Suprapubic skin (tissue), 4 donors: ENCODE results near the gene ART4. TPM values are rescaled to one million over a fixed set of nuclear protein-coding genes. Genes with fewer than 3 reads are reported as not detected.

Experiments used
- DNase-seq, 2 donors: peaks; one replicate each; pipeline ENCODE4 v3.0.0-alpha.2; 2019; ENCODE audit warnings: low spot score in 2 of 2
- H3K27ac ChIP-seq: fragments of 200-600 bp; sonication (generic); one replicate; pipeline ENCODE4 v1.5.1; 2019
- H3K27me3 ChIP-seq: fragments of 200-600 bp; sonication (generic); one replicate; pipeline ENCODE4 v1.5.1; 2019
- H3K36me3 ChIP-seq: fragments of 200-600 bp; sonication (generic); one replicate; pipeline ENCODE4 v1.5.1; 2019
- H3K4me1 ChIP-seq: fragments of 200-600 bp; sonication (generic); one replicate; pipeline ENCODE4 v1.5.1; 2019
- H3K4me3 ChIP-seq: fragments of 200-600 bp; sonication (generic); one replicate; pipeline ENCODE4 v1.5.1; 2019; ENCODE audit warnings: mild to moderate bottlenecking
- H3K9me3 ChIP-seq: fragments of 200-600 bp; sonication (generic); one replicate; pipeline ENCODE4 v1.5.1; 2019
- CTCF ChIP-seq, 2 donors: fragments of 200-600 bp in 1 of 2; fragments of 450-650 bp in 1 of 2; sonication (generic) in 1 of 2; IDR thresholded peaks; one replicate each; pipeline ENCODE4 v1.5.1; 2016 to 2019; ENCODE audit warnings: antibody characterized with exemption in 2 of 2, mild to moderate bottlenecking in 1 of 2, moderate library complexity in 1 of 2
- EP300 ChIP-seq: sonication (generic); formaldehyde crosslinking; IDR thresholded peaks from one replicate; pipeline ENCODE4 v1.6.1; 2017; ENCODE audit warnings: antibody characterized with exemption
- POLR2A ChIP-seq, 2 donors: fragments of 450-650 bp; IDR thresholded peaks; one replicate each; pipeline ENCODE4 v1.6.1; 2017; ENCODE audit warnings: antibody characterized with exemption in 2 of 2, mild to moderate bottlenecking in 2 of 2, moderate library complexity in 2 of 2
- POLR2AphosphoS5 ChIP-seq, 3 donors: sonication (generic); formaldehyde crosslinking; IDR thresholded peaks; one replicate each; pipeline ENCODE4 v1.6.1; 2017; ENCODE audit warnings: antibody characterized with exemption in 3 of 3
- whole genome bisulfite sequencing: methylation state at CpG from one replicate; pipeline ENCODE4 v1.1.5; 2018; 5-methylcytosine and 5-hydroxymethylcytosine counted together
- total RNA-seq, 4 donors: library from RNA; depleted of rRNA; stranded (reverse); fragments of >200 nt; gene quantifications; one replicate each; pipeline ENCODE4 v1.1.0, GENCODE V29; 2016

The ART4 gene
- total RNA-seq, 4 donors from 2014 or later, result 0.17 to 1.3 (median 0.42) TPM; not detected in 1

- no peak for DNase-seq
- TF ChIP-seq POLR2A (IDR thresholded peaks at IDR 0.05) (no peak), POLR2AphosphoS5 (IDR thresholded peaks at IDR 0.05) (no peak), CTCF (IDR thresholded peaks at IDR 0.05) (peak; percentile 67 to 85), EP300 (no peak)
- H3K4me1 ChIP-seq, result peaks cover 58% of the 10 kb centered on the region
These were observed 2.0 kb upstream of the ART4 start for GRCh38 chr12:14845350-14845750.

GRCh38 chr12:14844401-14844800 is 1.1 kb upstream of the ART4 start:
- H3K4me1 ChIP-seq, result peaks cover 49% of the 10 kb centered on the region
- no peaks in the 10 kb centered on the region for H3K27me3 ChIP-seq
- no peak for TF ChIP-seq POLR2AphosphoS5 (IDR thresholded peaks at IDR 0.05)
- no peak for TF ChIP-seq CTCF (IDR thresholded peaks at IDR 0.05)
- TF ChIP-seq POLR2A (IDR thresholded peaks at IDR 0.05), result no peak
- TF ChIP-seq EP300, result no peak
- no peak overlapping the region for H3K27ac ChIP-seq
- no peaks in the 10 kb centered on the region for H3K9me3 ChIP-seq
- no peak overlapping the region for H3K4me3 ChIP-seq
- DNase-seq, result no peak
- no peaks in the 10 kb centered on the region for H3K36me3 ChIP-seq

More at GRCh38 chr12:14845350-14845750, 2.0 kb upstream of the ART4 start:
- H3K36me3 ChIP-seq, result no peaks in the 10 kb centered on the region
- no peak overlapping the region for H3K27ac ChIP-seq
- H3K9me3 ChIP-seq, result no peaks in the 10 kb centered on the region
- H3K27me3 ChIP-seq, result no peaks in the 10 kb centered on the region
- no peak overlapping the region for H3K4me3 ChIP-seq
- 8% methylated on average over 3 of the region's 3 CpGs for WGBS

GRCh38 chr12:14842315-14842714 is 1.0 kb downstream of the ART4 start:
- Histone ChIP-seq H3K9me3 (no peaks in the 10 kb centered on the region), H3K27me3 (no peaks in the 10 kb centered on the region), H3K4me1 (peaks cover 37% of the 10 kb centered on the region), H3K36me3 (no peaks in the 10 kb centered on the region), H3K4me3 (no peak overlapping the region), H3K27ac (peak overlapping the region; percentile 45)
- DNase-seq, result no peak
- no peak for TF ChIP-seq POLR2AphosphoS5 (IDR thresholded peaks at IDR 0.05)
- no peak for TF ChIP-seq EP300
- TF ChIP-seq POLR2A (IDR thresholded peaks at IDR 0.05), result no peak
- TF ChIP-seq CTCF (IDR thresholded peaks at IDR 0.05), result no peak
- 78% methylated on average over 3 of the region's 3 CpGs for WGBS

- no peaks in the 10 kb centered on the region for H3K9me3 ChIP-seq
- H3K27ac ChIP-seq, result peak overlapping the region; percentile 40
- DNase-seq, result peak; percentile 68 to 76
- H3K4me3 ChIP-seq, result no peak overlapping the region
- H3K4me1 ChIP-seq, result peaks cover 32% of the 10 kb centered on the region
- no peaks in the 10 kb centered on the region for H3K27me3 ChIP-seq
- TF ChIP-seq EP300 (no peak), POLR2AphosphoS5 (IDR thresholded peaks at IDR 0.05) (peak in 2 of 3 donors; percentile 76 to 77)
- WGBS, result 21% methylated on average over 3 of the region's 3 CpGs
- H3K36me3 ChIP-seq, result no peaks in the 10 kb centered on the region
These were observed 1.6 kb downstream of the ART4 start for GRCh38 chr12:14841761-14842160.

GRCh38 chr12:14840616-14841015 is 2.7 kb downstream of the ART4 start:
- Histone ChIP-seq H3K36me3 (no peaks in the 10 kb centered on the region), H3K4me3 (no peak overlapping the region), H3K27me3 (no peaks in the 10 kb centered on the region), H3K9me3 (no peaks in the 10 kb centered on the region), H3K4me1 (peaks cover 20% of the 10 kb centered on the region), H3K27ac (no peak overlapping the region)
- TF ChIP-seq POLR2AphosphoS5 (IDR thresholded peaks at IDR 0.05), result no peak
- no peak for TF ChIP-seq CTCF (IDR thresholded peaks at IDR 0.05)
- no peak for TF ChIP-seq EP300
- no peak for TF ChIP-seq POLR2A (IDR thresholded peaks at IDR 0.05)
- WGBS, result 88% methylated on average over 4 of the region's 4 CpGs
- DNase-seq, result no peak

GRCh38 chr12:14839262-14839661 is 4.1 kb downstream of the ART4 start:
- no peaks in the 10 kb centered on the region for H3K36me3 ChIP-seq
- no peaks in the 10 kb centered on the region for H3K9me3 ChIP-seq
- no peak overlapping the region for H3K27ac ChIP-seq
- peaks cover 17% of the 10 kb centered on the region for H3K4me1 ChIP-seq
- 95% methylated on average over 1 of the region's 1 CpG for WGBS
- H3K27me3 ChIP-seq, result no peaks in the 10 kb centered on the region
- no peak overlapping the region for H3K4me3 ChIP-seq
- TF ChIP-seq CTCF (IDR thresholded peaks at IDR 0.05) (no peak), POLR2AphosphoS5 (IDR thresholded peaks at IDR 0.05) (no peak), EP300 (no peak), POLR2A (IDR thresholded peaks at IDR 0.05) (no peak)
- no peak for DNase-seq
